ENCODE measurements around the gene QRSL1. TPM values are rescaled to one million over a fixed set of nuclear protein-coding genes. Genes with fewer than 3 reads are reported as not detected.

The QRSL1 gene
- total RNA-seq, 1 experiment from 2014 or later, result 18.4 TPM

- intact Hi-C loops (cut with micrococcal nuclease; ENCODE audit: unreplicated experiment) (no loop called here), in situ Hi-C loops (cut with HindIII; ENCODE audit: low pct_unique_long_range_greater_than_20kb, low sequenced_read_pairs) (no loop called here)
- no TSS peak for BruUV-seq (replicated peaks)
- Histone ChIP-seq H3K9me3 (ENCODE audit: control insufficient read depth, insufficient read depth, low read depth, low read length) (no peaks in the 10 kb centered on the region), H3K4me1 (ENCODE audit: control insufficient read depth, insufficient read depth, low read length) (no peaks in the 10 kb centered on the region), H3K4me3 (ENCODE audit: low read depth in 2 of 2, low read length in 2 of 2) (no peak overlapping the region), H3K36me3 (ENCODE audit: control insufficient read depth, insufficient read depth, low read length) (no peaks in the 10 kb centered on the region), H3K27me3 (ENCODE audit: control insufficient read depth, insufficient read depth, low read length) (no peaks in the 10 kb centered on the region), H3K27ac (ENCODE audit: low read length) (no peak overlapping the region)
- ChIA-PET CTCF (no interaction called here), POLR2A (no interaction called here)
- DNase-seq (ENCODE audit: low read depth, low spot score), result no peak
- ATAC-seq, result no peak
- no peak for TF ChIP-seq REST (IDR thresholded peaks at IDR 0.05; ENCODE audit: insufficient read depth in 1 of 2, low read depth in 2 of 2, low read length in 1 of 2)
- no peak for TF ChIP-seq POLR2AphosphoS5 (IDR thresholded peaks at IDR 0.05; ENCODE audit: low read depth, low read length)
- TF ChIP-seq CTCF (IDR thresholded peaks at IDR 0.05), result no peak
- TF ChIP-seq SIN3A (IDR thresholded peaks at IDR 0.05; ENCODE audit: borderline replicate concordance, insufficient read depth, low read depth, low read length), result no peak
- no peak for TF ChIP-seq TCF7L2 (IDR thresholded peaks at IDR 0.05; ENCODE audit: low read depth, low read length)
Measured at GRCh38 chr6:106613590-106613989, 15.8 kb upstream of the QRSL1 start.

GRCh38 chr6:106614166-106614565 lies 15.2 kb upstream of the QRSL1 start:
- no peak for DNase-seq (ENCODE audit: low read depth, low spot score)
- intact Hi-C loops (cut with micrococcal nuclease; ENCODE audit: unreplicated experiment), result no loop called here
- CTCF ChIA-PET, result interaction anchor here (0.5 kb wide), 1 partner anchor 11 kb away, joined by 4 read pairs; no protein-coding TSS in a partner anchor

More at GRCh38 chr6:106614166-106614565, 15.2 kb upstream of the QRSL1 start:
- Histone ChIP-seq H3K4me3 (ENCODE audit: low read depth in 2 of 2, low read length in 2 of 2) (no peak overlapping the region), H3K27me3 (ENCODE audit: control insufficient read depth, insufficient read depth, low read length) (no peaks in the 10 kb centered on the region), H3K4me1 (ENCODE audit: control insufficient read depth, insufficient read depth, low read length) (no peaks in the 10 kb centered on the region), H3K27ac (ENCODE audit: low read length) (no peak overlapping the region), H3K36me3 (ENCODE audit: control insufficient read depth, insufficient read depth, low read length) (no peaks in the 10 kb centered on the region), H3K9me3 (ENCODE audit: control insufficient read depth, insufficient read depth, low read depth, low read length) (no peaks in the 10 kb centered on the region)
- ATAC-seq, result no peak
- BruUV-seq (replicated peaks), result no TSS peak
- POLR2A ChIA-PET, result no interaction called here
- TF ChIP-seq CTCF (IDR thresholded peaks at IDR 0.05), result no peak
- no peak for TF ChIP-seq POLR2AphosphoS5 (IDR thresholded peaks at IDR 0.05; ENCODE audit: low read depth, low read length)
- no peak for TF ChIP-seq REST (IDR thresholded peaks at IDR 0.05; ENCODE audit: insufficient read depth in 1 of 2, low read depth in 2 of 2, low read length in 1 of 2)
- TF ChIP-seq SIN3A (IDR thresholded peaks at IDR 0.05; ENCODE audit: borderline replicate concordance, insufficient read depth, low read depth, low read length), result no peak
- no peak for TF ChIP-seq TCF7L2 (IDR thresholded peaks at IDR 0.05; ENCODE audit: low read depth, low read length)
- in situ Hi-C loops (cut with HindIII; ENCODE audit: low pct_unique_long_range_greater_than_20kb, low sequenced_read_pairs), result no loop called here
